ENCODE measurements around the gene CLNK.
"Not testable (repeated sequence)": the region's sequence is repeated elsewhere in the genome, so short reads cannot be mapped to it uniquely, and the experiment has no call there.

CLNK gene

DNA sequence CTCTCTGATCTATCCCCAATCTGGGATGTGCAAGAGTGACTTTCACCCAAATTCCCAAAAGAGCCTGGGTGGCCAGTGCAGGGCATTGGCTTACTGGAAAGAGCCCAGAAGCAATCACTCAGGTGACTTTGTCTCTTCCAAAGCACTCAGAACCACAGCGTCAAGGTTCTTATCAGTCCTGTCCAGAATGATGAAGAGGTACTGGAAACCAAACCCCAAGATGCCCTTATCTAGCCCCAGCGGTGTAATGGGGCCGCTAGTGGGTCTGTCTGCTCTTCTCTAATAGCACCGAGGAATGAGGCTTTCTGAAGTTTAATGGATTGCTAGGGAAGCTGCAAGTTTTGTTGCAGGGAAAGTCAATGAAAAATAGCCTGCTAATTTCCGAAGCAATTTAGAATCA is 21.6 kb downstream of the CLNK start:
- DNase-seq (ENCODE audit: low read depth) = no peak

GRCh38 chr4:10661047-10661446 is 23.5 kb downstream of the CLNK start:
- no peak for DNase-seq (ENCODE audit: low read depth)

DNA sequence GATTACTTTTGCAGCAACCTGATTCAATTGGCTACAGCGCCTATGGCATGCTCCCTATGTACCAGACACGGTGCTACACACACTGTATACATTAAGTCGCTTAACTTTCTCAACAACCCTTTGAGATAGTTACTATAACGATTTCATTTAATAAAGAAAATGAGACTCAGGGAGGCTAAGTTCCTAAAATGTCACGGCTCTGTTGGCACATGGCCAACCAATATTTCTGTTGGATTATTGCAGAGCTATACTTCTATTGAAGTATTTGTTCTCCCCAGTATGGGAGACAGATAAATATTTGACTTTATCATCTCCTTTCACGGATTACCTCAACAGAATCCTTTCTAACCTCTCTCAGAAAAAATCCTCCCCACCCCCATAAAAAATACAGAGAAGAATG is 25.3 kb downstream of the CLNK start:
- DNase-seq (ENCODE audit: low read depth) = no peak

- DNase-seq (ENCODE audit: low read depth) = no peak
Observed at GRCh38 chr4:10656988-10657387, 27.6 kb downstream of the CLNK start.

DNA sequence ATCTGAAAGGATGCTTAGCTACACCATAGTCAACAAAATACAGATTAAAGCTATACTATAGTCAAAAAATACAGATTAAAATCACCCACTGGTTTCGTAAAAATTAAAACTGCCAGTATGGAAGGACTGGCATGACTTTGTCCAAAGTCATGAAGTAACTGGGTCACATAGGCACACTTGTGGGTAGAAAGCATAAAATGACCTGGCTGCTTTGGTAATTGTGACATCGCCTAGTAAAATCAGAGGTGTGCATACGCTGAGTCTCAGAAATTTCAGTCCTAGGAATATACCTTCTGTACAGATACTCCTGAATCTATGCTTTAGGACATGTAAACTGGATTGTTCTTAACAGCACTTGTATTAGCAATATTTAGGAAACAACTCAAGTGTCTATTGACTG is 28.1 kb downstream of the CLNK start:
- DNase-seq (ENCODE audit: low read depth) = no peak

- DNase-seq (ENCODE audit: low read depth) = no peak
Observed at GRCh38 chr4:10655968-10656367, 28.6 kb downstream of the CLNK start.

- no peak for DNase-seq (ENCODE audit: low read depth)
Observed at GRCh38 chr4:10648479-10648878, 36.1 kb downstream of the CLNK start.

DNA sequence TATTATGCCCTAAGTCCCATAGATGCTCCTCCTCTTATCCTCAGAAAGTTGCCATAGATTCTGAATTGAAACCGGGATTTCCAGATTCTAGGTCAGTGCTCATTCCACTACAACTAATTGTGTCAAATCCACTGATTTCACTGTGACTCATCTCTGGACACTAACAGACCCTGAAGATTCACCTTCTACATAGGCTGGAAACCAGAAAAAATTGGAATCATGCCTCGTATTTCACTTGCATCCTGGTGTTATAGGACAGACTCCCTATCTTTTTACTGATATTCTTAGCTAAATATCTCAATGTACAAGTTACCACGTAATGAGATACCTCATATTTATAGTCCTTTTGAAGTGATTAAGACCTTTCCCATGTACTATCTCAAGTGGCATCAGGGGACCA is 36.7 kb downstream of the CLNK start:
- DNase-seq (ENCODE audit: low read depth) = no peak

GRCh38 chr4:10643600-10644425 is 40.8 kb downstream of the CLNK start:
- no peak for DNase-seq (ENCODE audit: low read depth)

- no peak for DNase-seq (ENCODE audit: low read depth)
Observed at GRCh38 chr4:10640561-10641201, 43.9 kb downstream of the CLNK start.

DNA sequence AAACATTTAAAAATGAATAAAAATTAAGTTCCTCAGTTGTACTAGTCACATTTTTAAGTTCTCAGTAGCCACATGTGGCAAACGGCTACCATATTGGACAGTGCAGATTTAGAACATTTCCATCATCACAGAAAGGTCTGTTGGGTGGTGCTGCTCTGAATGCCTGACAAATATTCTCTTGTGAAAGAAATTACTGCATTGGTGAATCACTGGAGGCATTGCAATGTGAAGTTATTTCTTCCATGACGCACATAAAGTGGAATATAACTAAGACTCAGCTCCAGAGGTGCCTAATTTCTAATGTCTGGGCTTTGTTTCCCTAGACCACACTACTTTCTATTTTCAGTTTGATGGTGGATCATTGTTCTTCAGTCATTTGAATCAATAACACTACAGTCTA is 44.9 kb downstream of the CLNK start:
- DNase-seq (ENCODE audit: low read depth) = no peak

GRCh38 chr4:10639100-10639499 is 45.5 kb downstream of the CLNK start:
- no peak for DNase-seq (ENCODE audit: low read depth)

GRCh38 chr4:10635091-10635490 is 49.5 kb downstream of the CLNK start:
- no peak for DNase-seq (ENCODE audit: low read depth)

GRCh38 chr4:10629394-10629793 is 55.2 kb downstream of the CLNK start:
- DNase-seq (ENCODE audit: low read depth) = no peak

- no peak for DNase-seq (ENCODE audit: low read depth)
Observed at GRCh38 chr4:10625131-10625530, 59.4 kb downstream of the CLNK start.

GRCh38 chr4:10623862-10624261 is 60.7 kb downstream of the CLNK start:
- no peak for DNase-seq (ENCODE audit: low read depth)

- DNase-seq (ENCODE audit: low read depth) = no peak
Observed at GRCh38 chr4:10623241-10623640, 61.3 kb downstream of the CLNK start.

GRCh38 chr4:10622728-10623127 is 61.8 kb downstream of the CLNK start:
- DNase-seq (ENCODE audit: low read depth) = no peak

DNA sequence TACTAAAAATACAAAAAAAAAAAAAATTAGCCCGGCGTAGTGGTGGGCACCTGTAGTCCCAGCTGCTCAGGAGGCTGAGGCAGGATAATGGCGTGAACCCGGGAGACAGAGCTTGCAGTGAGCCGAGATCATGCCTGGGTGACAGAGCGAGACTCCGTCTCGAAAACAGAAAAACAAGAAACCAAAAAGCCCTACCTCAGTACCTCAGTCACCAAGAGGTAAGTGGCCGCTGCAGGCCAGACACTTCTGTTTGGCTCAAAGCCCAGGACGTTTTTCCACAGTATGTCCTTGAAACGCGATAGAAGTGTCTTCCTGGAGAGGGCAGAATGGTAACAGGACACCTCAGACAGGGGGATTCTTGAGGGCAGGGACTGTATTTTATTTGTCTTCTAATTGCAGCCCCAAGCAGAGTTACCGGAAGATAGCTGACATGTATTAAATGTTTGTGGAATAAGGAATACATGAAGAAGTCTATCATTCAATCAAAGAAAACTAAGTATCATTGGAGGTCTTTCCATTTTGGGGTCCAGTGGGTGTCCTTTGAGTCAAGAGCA is 63.6 kb downstream of the CLNK start:
- no peak for DNase-seq (ENCODE audit: low read depth)

DNA sequence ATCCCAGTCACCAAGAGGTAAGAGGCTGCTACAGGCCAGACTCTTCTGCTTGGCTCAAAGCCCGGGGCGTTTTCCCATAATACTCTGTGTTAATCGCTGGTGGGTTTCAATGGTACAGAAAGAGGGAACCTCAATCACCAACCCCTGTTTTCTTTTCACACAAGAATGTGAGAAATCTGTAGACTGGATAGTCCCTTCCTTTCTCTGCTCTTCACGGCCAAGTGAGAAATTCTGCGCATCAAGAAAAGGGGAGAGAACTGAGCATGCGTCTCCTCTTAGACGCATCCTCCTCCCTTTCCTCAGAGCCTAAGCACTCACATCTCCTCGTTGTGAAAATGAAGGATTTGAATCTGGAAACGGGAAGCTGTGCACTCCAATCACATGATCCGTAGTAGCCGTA is 64.7 kb downstream of the CLNK start:
- DNase-seq (ENCODE audit: low read depth) = no peak

- DNase-seq (ENCODE audit: low read depth) = no peak
Observed at GRCh38 chr4:10619220-10619619, 65.3 kb downstream of the CLNK start.

- DNase-seq (ENCODE audit: low read depth) = not testable (repeated sequence)
Observed at GRCh38 chr4:10614926-10615325, 69.6 kb downstream of the CLNK start.

GRCh38 chr4:10613926-10614478 is 70.6 kb downstream of the CLNK start:
- DNase-seq (ENCODE audit: low read depth) = no peak

All from stimulated activated CD8-positive, alpha-beta memory T cell treated with anti-CD3 and anti-CD28 coated beads, Interleukin-12 subunit alpha, Interleukin-12 subunit beta, amount 100 ng/mL, for 4 hours (primary cell).